KMS-11 (cell line): ENCODE data around the gene HRH3.

Experiments
- H2AFZ ChIP-seq: fragments of 200-600 bp; sonication (generic); 2 replicates; pipeline ENCODE4 v1.6.1; 2016; ENCODE audit warnings: antibody characterized with exemption, mixed run types, low read depth
- H3K27ac ChIP-seq: fragments of 200-600 bp; sonication (generic); 2 replicates; pipeline ENCODE4 v1.6.1; 2016; ENCODE audit warnings: mild to moderate bottlenecking, mixed run types
- H3K27me3 ChIP-seq: fragments of 200-600 bp; sonication (generic); 2 replicates; pipeline ENCODE4 v1.6.1; 2017; ENCODE audit warnings: mild to moderate bottlenecking, low read depth, mixed run types, moderate library complexity; ENCODE audit not compliant: insufficient read depth
- H3K36me3 ChIP-seq: fragments of 200-600 bp; sonication (generic); 2 replicates; pipeline ENCODE4 v1.6.1; 2017; ENCODE audit warnings: mild to moderate bottlenecking, mixed run types; ENCODE audit not compliant: insufficient read depth
- H3K4me1 ChIP-seq: fragments of 200-600 bp; sonication (generic); 2 replicates; pipeline ENCODE4 v1.6.1; 2016; ENCODE audit warnings: mild to moderate bottlenecking, low read depth, mixed run types; ENCODE audit not compliant: poor library complexity, severe bottlenecking
- H3K4me2 ChIP-seq: fragments of 200-600 bp; sonication (generic); 2 replicates; pipeline ENCODE4 v1.7.0; 2016; ENCODE audit warnings: mild to moderate bottlenecking, mixed run types
- H3K4me3 ChIP-seq: fragments of 200-600 bp; sonication (generic); IDR thresholded peaks from 2 replicates; pipeline ENCODE4 v1.6.1; 2017; ENCODE audit warnings: low read depth, low read length, mixed read lengths; ENCODE audit not compliant: insufficient read depth
- H3K79me2 ChIP-seq: fragments of 200-600 bp; sonication (generic); 2 replicates; pipeline ENCODE4 v1.6.1; 2016; ENCODE audit warnings: low read depth, mixed run types; ENCODE audit not compliant: insufficient read depth
- H3K9ac ChIP-seq: fragments of 200-600 bp; sonication (generic); 2 replicates; pipeline ENCODE4 v1.6.1; 2016; ENCODE audit warnings: mild to moderate bottlenecking, mixed run types
- H4K20me1 ChIP-seq: fragments of 200-600 bp; sonication (generic); 2 replicates; pipeline ENCODE4 v1.6.1; 2016; ENCODE audit warnings: mild to moderate bottlenecking, mixed run types; ENCODE audit not compliant: insufficient read depth
- CTCF ChIP-seq: fragments of 200-600 bp; sonication (generic); conservative IDR thresholded peaks from 2 replicates; pipeline ENCODE4 v1.6.1; 2017; ENCODE audit warnings: low read depth, mild to moderate bottlenecking, antibody characterized with exemption, low read length, moderate library complexity, mixed read lengths

Gene HRH3

DNA sequence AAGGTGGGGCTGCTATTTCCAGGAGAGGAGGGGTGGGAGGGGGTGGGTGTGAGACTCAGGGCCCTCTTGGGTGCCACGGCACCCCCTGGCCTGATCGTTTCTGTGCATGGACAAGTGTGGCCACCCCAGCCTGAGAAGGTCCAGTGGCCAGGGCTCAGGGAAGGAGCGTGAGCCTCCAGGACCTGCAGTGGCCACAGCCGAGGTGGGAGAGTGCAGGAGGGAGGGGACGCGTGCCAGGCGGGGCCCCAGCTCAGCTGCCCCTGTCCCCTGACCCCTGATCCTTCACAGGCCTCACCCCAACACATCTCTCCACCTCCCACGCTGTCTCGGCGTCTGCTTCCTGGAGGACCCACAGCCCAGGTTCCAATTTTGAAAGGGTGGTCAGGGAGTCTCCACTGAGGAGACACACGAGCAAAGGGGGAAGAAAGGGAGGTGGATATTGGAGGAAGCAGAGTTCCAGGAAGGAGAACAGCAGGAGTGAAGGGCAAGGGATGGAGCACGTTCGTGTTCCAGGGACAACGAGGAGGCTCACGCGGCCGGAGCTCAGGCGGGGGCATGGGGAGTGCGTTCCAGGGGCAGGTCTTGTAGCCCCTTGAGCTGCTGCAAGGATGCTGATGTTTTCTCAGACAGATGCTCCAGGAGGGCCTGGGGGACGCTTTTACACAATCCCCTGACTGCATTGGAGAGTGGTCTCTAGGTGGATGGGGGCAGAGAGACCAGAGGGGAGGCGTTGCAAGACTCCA is 4.2 kb upstream of the HRH3 start:
- Histone ChIP-seq H3K27ac (no peak overlapping the region), H3K4me2 (no peak overlapping the region), H3K79me2 (no peaks in the 10 kb centered on the region), H3K9ac (no peak overlapping the region), H2AFZ (no peak overlapping the region), H3K36me3 (no peaks in the 10 kb centered on the region), H3K4me3 (no peak overlapping the region), H3K4me1 (no peaks in the 10 kb centered on the region), H4K20me1 (no peaks in the 10 kb centered on the region), H3K27me3 (peaks cover 88% of the 10 kb centered on the region)
- TF ChIP-seq CTCF: no peak

DNA sequence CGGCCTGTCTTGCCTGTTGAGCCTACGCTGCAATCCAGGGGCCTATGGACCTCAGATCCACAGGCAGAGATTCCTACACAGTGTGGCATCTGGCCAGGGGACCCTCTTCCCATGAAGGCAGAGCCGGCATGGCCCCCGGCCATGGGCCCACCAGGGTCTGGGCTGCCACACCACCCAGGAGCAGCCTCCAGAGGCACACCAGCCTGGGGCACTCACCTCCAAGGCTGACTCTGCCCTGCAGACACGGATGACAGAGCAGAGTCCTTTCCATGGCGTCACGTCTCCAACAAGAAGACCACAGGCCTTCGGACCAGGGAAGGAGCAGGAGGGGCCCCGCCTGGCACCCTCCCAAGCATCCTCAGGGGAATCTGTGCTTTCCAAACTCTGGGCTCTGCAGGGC is 3.5 kb upstream of the HRH3 start:
- Histone ChIP-seq H2AFZ (no peak overlapping the region), H3K4me2 (no peak overlapping the region), H3K36me3 (no peaks in the 10 kb centered on the region), H3K4me3 (no peak overlapping the region), H3K9ac (no peak overlapping the region), H3K27ac (no peak overlapping the region), H3K4me1 (no peaks in the 10 kb centered on the region), H3K27me3 (peaks cover 91% of the 10 kb centered on the region), H3K79me2 (no peaks in the 10 kb centered on the region), H4K20me1 (no peaks in the 10 kb centered on the region)
- no peak for TF ChIP-seq CTCF

DNA sequence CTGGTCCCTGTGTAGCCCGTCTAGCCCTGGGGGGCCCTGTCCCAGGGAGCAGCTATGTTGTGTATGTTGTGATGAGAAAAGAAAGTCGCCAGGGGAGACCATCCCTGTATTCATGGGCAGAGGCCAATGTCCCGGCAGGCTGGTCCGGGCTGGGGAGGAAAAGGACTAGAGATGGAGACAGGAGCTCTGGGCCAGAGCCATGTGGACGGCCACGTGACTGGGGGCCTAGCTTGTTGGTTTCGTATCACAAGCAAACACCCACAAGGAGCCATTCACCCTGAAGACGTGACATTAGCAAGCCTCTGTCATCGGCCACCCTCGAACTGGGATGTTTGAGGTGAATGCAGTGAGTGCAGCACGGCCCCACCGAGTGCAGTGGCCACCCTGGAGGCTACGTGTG is 2.9 kb upstream of the HRH3 start:
- H3K4me1 ChIP-seq: no peaks in the 10 kb centered on the region

GRCh38 chr20:62222266-62222850 is 2.3 kb upstream of the HRH3 start:
- Histone ChIP-seq H3K4me3 (no peak overlapping the region), H2AFZ (no peak overlapping the region), H3K79me2 (no peaks in the 10 kb centered on the region), H3K4me1 (no peaks in the 10 kb centered on the region), H3K9ac (no peak overlapping the region), H3K4me2 (no peak overlapping the region), H4K20me1 (no peaks in the 10 kb centered on the region), H3K36me3 (no peaks in the 10 kb centered on the region), H3K27me3 (peaks cover 91% of the 10 kb centered on the region), H3K27ac (no peak overlapping the region)
- TF ChIP-seq CTCF: no peak

More for the DNA sequence above, 2.9 kb upstream of the HRH3 start:
- peaks cover 91% of the 10 kb centered on the region for H3K27me3 ChIP-seq
- no peaks in the 10 kb centered on the region for H3K36me3 ChIP-seq
- no peak overlapping the region for H3K4me2 ChIP-seq
- H2AFZ ChIP-seq: no peak overlapping the region
- H3K79me2 ChIP-seq: no peaks in the 10 kb centered on the region
- no peak overlapping the region for H3K4me3 ChIP-seq
- H3K9ac ChIP-seq: no peak overlapping the region
- no peak for TF ChIP-seq CTCF
- no peak overlapping the region for H3K27ac ChIP-seq
- no peaks in the 10 kb centered on the region for H4K20me1 ChIP-seq
